Renal cortex interstitium (tissue), 11 donors: Measurements from ENCODE around the gene ULK4. TPM values are rescaled to one million over a fixed set of nuclear protein-coding genes. Genes with fewer than 3 reads are reported as not detected.

Experiments
- DNase-seq, 11 donors: peaks; one replicate each; pipeline ENCODE4 v3.0.0-alpha.2; 2013; ENCODE audit warnings: low read depth in 9 of 11, low spot score in 4 of 11; ENCODE audit errors: extremely low read depth in 1 of 11
- polyA plus RNA-seq, 3 donors: library from polyadenylated mRNA; unstranded; fragments of 120-200 nt; gene quantifications; one replicate each; pipeline ENCODE4 v1.2.1, GENCODE V29; 2013; ENCODE audit not compliant: insufficient read length in 3 of 3

The ULK4 gene
- polyA plus RNA-seq, 3 donors: 4.1 to 6.1 (median 5.5) TPM

DNA sequence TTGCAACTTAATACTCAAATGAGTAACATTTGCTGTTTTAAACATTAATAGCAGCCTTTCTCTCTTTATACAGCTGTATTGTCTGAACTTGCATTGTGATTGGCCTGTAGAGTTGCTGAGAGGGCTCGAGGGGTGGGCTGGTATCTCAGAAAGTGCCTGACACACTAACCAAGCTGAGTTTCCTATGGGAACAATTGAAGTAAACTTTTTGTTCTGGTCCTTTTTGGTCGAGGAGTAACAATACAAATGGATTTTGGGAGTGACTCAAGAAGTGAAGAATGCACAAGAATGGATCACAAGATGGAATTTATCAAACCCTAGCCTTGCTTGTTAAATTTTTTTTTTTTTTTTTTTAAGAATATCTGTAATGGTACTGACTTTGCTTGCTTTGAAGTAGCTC, 722.3 kb downstream of the ULK4 start:
- DNase-seq: no peak

GRCh38 chr3:41237907-41238306, 724.0 kb downstream of the ULK4 start:
- no peak for DNase-seq

DNA sequence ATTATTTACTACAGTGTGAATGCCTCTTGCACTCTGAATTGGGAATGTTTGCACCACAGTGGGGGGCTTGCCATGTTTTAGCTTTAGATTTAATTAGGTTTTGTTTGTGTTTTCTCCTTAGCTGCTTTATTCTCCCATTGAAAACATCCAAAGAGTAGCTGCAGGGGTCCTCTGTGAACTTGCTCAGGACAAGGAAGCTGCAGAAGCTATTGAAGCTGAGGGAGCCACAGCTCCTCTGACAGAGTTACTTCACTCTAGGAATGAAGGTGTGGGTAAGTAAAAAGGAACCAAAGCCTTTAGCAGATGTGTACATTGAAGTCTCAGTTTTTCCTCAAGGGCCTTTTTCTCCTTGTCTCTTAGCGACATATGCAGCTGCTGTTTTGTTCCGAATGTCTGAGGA, 725.7 kb downstream of the ULK4 start:
- no peak for DNase-seq

- DNase-seq: no peak
Measured at GRCh38 chr3:41234823-41235721, 726.8 kb downstream of the ULK4 start.

- DNase-seq: no peak
Measured at GRCh38 chr3:41224120-41224806, 737.6 kb downstream of the ULK4 start.

GRCh38 chr3:41223691-41224090, 738.2 kb downstream of the ULK4 start:
- no peak for DNase-seq

- DNase-seq: no peak
Measured at GRCh38 chr3:41223078-41223477, 738.8 kb downstream of the ULK4 start.

DNA sequence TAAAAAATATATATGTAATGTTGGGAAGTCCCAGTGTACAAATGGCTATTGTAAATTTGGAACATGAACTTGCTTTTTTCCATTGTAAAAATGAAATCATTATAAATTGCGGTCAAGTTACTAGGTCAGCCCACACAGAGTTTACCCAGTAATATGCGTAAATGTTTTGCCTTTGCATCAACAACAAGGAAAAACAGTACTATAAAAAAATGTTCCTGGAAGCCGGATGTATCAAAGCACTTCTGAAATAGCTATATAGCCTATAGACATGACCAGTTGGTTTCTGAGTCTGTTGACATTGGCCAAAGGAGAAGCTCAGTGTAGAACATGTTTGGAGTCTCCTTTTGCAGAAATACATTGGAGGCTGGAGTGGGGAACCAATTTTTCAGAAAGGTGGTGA, 739.4 kb downstream of the ULK4 start:
- DNase-seq: no peak

- no peak for DNase-seq
Measured at GRCh38 chr3:41222012-41222411, 739.9 kb downstream of the ULK4 start.

- DNase-seq: no peak
Measured at GRCh38 chr3:41220906-41221677, 740.8 kb downstream of the ULK4 start.

GRCh38 chr3:41219424-41219823, 742.5 kb downstream of the ULK4 start:
- DNase-seq: no peak

- DNase-seq: no peak
Measured at GRCh38 chr3:41216993-41217392, 744.9 kb downstream of the ULK4 start.

- DNase-seq: no peak
Measured at GRCh38 chr3:41216422-41216821, 745.5 kb downstream of the ULK4 start.

DNA sequence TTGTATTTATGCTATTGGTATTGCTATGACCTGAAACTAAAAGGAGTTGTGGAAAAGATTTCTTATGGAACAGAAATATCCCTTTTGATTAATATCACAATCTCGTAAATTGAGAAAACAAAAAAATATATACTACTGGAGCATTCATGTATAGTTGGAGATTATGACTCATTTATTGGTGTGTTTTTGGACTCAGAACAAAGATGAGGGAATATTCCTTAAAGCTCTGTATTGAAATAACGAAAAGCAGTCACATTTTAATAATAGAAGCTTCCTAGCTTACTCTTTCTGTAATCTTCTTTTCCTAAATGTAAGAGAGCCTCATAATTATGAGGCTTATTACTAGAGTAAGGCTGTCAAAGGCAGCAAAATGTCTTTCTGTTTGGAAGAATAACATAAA, 748.3 kb downstream of the ULK4 start:
- DNase-seq: no peak

DNA sequence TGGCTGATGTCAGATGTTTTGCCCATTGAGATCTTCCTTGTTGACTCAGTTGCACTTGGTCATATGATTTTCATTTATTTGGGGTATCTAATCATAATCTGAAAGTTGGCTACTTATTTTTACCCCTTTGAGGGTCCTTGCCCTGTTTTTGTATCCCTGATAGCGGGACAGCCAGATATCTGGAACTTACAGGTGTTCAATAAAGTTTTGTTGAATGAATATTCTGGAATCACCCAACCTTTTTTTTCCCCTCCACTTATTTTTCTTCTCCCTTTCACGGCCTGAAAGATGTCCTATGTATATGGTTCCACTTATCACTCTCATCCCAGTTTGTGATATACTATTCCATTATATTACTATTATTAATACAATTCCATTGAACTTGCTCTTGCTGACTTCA, 749.8 kb downstream of the ULK4 start:
- no peak for DNase-seq

- no peak for DNase-seq
Measured at GRCh38 chr3:41210966-41211365, 750.9 kb downstream of the ULK4 start.

- DNase-seq: no peak
Measured at GRCh38 chr3:41209646-41210045, 752.3 kb downstream of the ULK4 start.

DNA sequence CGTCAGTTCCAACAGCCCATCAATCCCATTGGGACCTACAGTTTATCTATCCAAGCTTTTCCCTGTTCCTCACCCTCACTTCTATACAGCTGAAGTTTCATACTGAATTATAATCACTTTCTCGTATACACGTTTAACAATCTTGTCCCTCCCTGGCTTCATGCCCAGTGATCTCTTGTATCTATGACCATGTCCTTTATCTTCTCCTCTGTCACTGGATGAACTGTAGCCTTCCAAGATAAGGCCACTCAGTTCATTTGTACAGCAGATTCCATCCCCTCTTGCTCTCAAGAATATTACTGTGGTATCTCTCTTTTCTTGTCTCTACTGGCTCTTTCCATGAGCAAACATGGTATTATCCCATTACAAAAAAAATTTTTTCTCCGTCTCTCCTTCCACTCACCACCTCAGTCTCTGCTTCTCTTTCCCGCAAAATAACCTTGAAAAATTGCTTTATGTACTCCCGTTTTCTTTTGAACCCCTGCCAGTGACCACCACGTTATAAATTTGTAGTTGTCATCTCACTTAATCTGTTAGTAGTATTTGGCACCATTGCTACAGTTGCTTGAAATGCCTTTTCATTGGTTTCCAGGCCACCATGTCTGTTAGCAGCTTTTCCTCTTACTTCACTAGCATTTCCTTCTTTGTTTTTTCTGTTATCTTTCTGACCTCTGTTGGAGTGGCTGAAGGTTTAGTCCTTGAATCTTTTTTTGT, 753.2 kb downstream of the ULK4 start:
- no peak for DNase-seq

DNA sequence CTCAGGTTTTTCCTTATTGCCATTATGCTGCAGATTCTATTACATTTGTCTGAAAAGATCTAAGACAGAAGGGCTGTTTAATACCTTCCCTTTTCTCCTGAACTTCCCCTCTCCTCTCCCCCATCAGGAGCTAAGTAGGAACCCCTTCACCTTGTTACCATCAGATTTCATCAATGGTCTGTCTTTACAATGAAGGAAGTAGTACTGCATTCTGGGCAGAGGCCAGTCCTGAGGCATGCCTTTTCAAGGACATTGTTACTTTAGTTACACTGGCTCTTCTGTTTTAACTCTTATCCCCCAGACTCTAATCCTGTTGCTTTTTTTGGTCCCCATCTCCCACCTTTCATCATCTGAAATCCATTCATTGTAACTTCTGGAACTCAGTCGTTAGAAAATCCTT, 754.5 kb downstream of the ULK4 start:
- no peak for DNase-seq
